ENCODE data around the gene BRAF. TPM values are rescaled to one million over a fixed set of nuclear protein-coding genes. Genes with fewer than 3 reads are reported as not detected.

BRAF gene
- polyA plus RNA-seq (2011; rRNA removed) (8.9 and 16.6 TPM in 2 replicates), polyA minus RNA-seq (2011; rRNA and poly(A)+ RNA removed) (30.8 and 32.7 TPM in 2 replicates)

DNA sequence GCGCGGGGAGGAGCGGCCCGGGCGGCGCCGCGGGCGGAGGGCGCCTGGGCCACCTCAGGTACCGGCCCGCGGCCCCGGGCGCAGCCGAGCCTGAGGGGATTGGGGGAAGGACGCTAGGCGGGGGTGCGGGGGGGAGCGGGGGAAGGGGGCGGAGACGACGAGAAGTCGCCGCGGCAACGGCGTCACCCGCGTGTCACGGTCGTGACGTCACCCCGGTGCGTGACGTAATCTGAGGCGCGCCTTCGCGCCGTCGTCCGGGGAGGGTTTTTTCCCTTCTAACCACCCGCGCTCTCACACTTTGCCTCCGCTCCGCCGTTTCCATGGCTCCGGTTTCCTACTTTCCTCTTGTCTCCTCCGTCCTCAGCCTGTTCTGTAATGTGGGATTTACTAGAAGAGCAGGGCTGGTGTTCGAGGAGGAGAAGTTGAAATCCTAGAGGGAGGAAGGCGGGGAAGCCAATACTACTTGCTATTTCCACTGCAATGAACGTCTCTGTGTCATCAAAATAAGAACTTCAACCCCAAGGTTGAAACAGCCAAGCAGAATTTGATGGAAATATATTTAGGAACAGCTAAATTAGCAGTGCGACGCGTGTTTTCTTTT lies at the start of gene BRAF:
Gene BRAF, minus strand, starts transcription at position 109 of the 601 bp plus-strand sequence. CDS start 226 bp downstream, outside the sequence.
- Histone ChIP-seq H3K36me3 (ENCODE audit: control insufficient read depth, insufficient read depth, low read length) (no peaks in the 10 kb centered on the region), H3K27me3 (ENCODE audit: control insufficient read depth, insufficient read depth, low read length) (no peaks in the 10 kb centered on the region), H3K4me3 (ENCODE audit: low read depth, low read length) (peak within 1 kb of the TSS; percentile 89)
- TF ChIP-seq CTCF (IDR thresholded peaks at IDR 0.05; ENCODE audit: insufficient read depth, low read depth, low read length), result no peak
- POLR2A ChIA-PET, result no interaction called here
- CTCF ChIA-PET, result interaction anchor here (1.7 kb wide), 1 partner anchor 114 kb away, joined by 8 read pairs; no protein-coding TSS in a partner anchor
- DNase-seq (ENCODE audit: low read depth), result peak; percentile 9

- Histone ChIP-seq H3K36me3 (ENCODE audit: control insufficient read depth, insufficient read depth, low read length) (no peaks in the 10 kb centered on the region), H3K4me3 (ENCODE audit: low read depth, low read length) (no peak overlapping the region), H3K27me3 (ENCODE audit: control insufficient read depth, insufficient read depth, low read length) (no peaks in the 10 kb centered on the region)
- ChIA-PET POLR2A (no interaction called here), CTCF (no interaction called here)
- no peak for DNase-seq (ENCODE audit: low read depth)
- no peak for TF ChIP-seq CTCF (IDR thresholded peaks at IDR 0.05; ENCODE audit: insufficient read depth, low read depth, low read length)
Measured at GRCh38 chr7:140972876-140973829, 48.4 kb upstream of the BRAF start.

- H3K4me3 ChIP-seq (ENCODE audit: low read depth, low read length), result no peak overlapping the region
- no peak for TF ChIP-seq CTCF (IDR thresholded peaks at IDR 0.05; ENCODE audit: insufficient read depth, low read depth, low read length)
- no peaks in the 10 kb centered on the region for H3K36me3 ChIP-seq (ENCODE audit: control insufficient read depth, insufficient read depth, low read length)
- no peak for DNase-seq (ENCODE audit: low read depth)
- ChIA-PET POLR2A (no interaction called here), CTCF (no interaction called here)
- H3K27me3 ChIP-seq (ENCODE audit: control insufficient read depth, insufficient read depth, low read length), result no peaks in the 10 kb centered on the region; the same call in 1 of the 2 replicates
Measured at GRCh38 chr7:140972344-140972743, 47.6 kb upstream of the BRAF start.

DNA sequence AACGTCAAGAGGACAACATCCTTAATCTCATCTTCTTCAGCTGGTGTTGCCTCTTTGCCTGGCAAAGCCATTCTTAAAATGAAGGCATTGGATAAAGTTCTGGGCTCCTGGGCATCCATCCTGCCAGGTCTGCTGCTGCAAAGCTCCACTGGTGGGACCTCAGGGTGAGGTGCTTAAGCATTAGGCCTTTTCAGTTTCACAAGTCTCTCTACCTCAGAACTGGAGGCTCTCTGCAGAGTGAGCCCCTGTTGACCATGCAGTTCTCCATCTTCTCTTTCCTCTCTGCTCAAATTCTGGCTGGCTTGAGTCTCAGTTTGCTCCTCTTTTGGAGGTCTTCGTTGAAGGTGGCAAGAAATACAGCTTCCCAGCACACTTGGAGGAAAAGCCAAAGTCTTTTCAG lies 42.7 kb upstream of the BRAF start:
- no peak for DNase-seq (ENCODE audit: low read depth)
- H3K4me3 ChIP-seq (ENCODE audit: low read depth, low read length), result no peak overlapping the region
- TF ChIP-seq CTCF (IDR thresholded peaks at IDR 0.05; ENCODE audit: insufficient read depth, low read depth, low read length), result no peak
- ChIA-PET POLR2A (no interaction called here), CTCF (no interaction called here)
- H3K36me3 ChIP-seq (ENCODE audit: control insufficient read depth, insufficient read depth, low read length), result no peaks in the 10 kb centered on the region
- no peaks in the 10 kb centered on the region; the same call in 1 of the 2 replicates for H3K27me3 ChIP-seq (ENCODE audit: control insufficient read depth, insufficient read depth, low read length)

DNA sequence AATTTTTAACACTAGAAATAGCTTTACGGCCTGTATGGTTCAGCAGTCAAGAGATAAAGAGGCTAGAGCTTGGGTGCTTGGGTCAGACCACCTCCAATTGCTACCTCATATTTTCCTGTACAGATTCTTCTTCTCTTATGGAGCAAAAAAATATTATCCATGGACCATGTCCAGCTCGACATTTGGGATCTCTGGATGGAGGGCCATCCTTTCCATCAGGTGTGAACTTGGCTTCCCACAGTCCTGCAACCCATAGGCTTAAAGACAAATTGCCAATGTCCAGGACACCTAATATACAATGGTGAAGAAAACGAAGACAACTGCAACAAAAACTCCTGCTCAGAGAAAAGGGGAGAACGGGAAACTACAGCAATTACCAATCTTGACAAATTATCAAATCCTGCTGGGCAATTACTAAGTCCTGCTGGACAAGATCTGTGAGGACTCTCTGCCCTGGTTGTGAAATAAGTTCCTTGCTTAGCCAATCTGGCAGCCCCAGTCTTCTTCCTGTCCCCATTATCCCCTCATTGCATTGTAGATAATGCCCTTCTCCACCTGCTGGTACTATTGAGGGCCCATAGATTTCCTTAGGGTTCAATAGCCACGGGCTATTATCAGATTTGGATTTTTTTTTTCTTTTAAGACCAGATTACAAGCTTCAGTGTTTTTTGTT lies 42.0 kb upstream of the BRAF start:
- Histone ChIP-seq H3K4me3 (ENCODE audit: low read depth, low read length) (no peak overlapping the region), H3K27me3 (ENCODE audit: control insufficient read depth, insufficient read depth, low read length) (no peaks in the 10 kb centered on the region; the same call in 1 of the 2 replicates), H3K36me3 (ENCODE audit: control insufficient read depth, insufficient read depth, low read length) (no peaks in the 10 kb centered on the region)
- CTCF ChIA-PET, result no interaction called here
- DNase-seq (ENCODE audit: low read depth), result no peak
- TF ChIP-seq CTCF (IDR thresholded peaks at IDR 0.05; ENCODE audit: insufficient read depth, low read depth, low read length), result no peak
- POLR2A ChIA-PET, result no interaction called here
